ENCODE results near the gene AIMP1.

The AIMP1 gene

DNA sequence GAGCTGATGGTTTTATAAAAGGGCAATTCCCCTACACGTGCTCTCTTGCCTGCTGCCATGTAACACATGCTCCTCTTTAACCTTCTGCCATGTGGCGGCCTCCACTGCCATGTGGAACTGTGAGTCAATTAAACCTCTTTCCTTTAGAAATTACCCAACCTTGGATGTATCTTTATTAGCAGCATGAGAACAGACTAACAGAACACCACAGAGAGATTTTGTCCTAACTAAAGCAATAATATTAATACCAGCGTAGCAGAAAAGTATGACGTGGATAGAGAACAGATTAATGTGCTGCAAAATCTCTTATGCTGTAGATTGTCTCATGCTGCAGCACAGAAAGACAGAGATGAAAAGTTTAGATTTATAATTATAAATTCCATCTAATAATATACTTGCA lies 23.1 kb downstream of the AIMP1 start:
- POLR2A ChIA-PET = no interaction called here
- CTCF ChIA-PET = interaction anchor here (1.2 kb wide), 1 partner anchor 8 kb away, joined by 3 read pairs; no protein-coding TSS in a partner anchor
- DNase-seq (ENCODE audit: extremely low spot score) = no peak
- TF ChIP-seq, protein P1, sequence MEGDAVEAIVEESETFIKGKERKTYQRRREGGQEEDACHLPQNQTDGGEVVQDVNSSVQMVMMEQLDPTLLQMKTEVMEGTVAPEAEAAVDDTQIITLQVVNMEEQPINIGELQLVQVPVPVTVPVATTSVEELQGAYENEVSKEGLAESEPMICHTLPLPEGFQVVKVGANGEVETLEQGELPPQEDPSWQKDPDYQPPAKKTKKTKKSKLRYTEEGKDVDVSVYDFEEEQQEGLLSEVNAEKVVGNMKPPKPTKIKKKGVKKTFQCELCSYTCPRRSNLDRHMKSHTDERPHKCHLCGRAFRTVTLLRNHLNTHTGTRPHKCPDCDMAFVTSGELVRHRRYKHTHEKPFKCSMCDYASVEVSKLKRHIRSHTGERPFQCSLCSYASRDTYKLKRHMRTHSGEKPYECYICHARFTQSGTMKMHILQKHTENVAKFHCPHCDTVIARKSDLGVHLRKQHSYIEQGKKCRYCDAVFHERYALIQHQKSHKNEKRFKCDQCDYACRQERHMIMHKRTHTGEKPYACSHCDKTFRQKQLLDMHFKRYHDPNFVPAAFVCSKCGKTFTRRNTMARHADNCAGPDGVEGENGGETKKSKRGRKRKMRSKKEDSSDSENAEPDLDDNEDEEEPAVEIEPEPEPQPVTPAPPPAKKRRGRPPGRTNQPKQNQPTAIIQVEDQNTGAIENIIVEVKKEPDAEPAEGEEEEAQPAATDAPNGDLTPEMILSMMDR (IDR thresholded peaks at IDR 0.05; ENCODE audit: control extremely low read depth, extremely low read depth, low read depth, missing control alignments) = no peak

DNA sequence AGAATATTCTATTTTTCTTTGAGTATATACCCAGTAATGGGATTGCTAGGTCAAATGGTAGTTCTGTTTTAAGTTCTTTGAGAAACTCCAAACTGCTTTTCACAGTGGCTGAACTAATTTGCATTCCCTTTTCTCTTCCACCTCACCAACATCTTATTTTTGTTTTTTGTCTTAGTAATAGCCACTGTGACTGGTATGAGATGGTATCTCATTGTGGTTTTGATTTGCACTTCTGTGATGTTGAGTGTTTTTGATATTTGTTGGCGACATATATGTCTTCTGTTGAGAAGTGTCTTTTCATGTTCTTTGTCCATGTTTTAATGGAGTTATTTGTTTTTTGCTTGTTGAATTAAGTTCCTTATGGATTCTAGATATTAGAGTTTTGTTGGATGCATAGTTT lies 24.4 kb downstream of the AIMP1 start:
- no peak for DNase-seq (ENCODE audit: extremely low spot score)
- CTCF ChIA-PET = no interaction called here
- POLR2A ChIA-PET = no interaction called here
- TF ChIP-seq, protein P1 (IDR thresholded peaks at IDR 0.05; ENCODE audit: control extremely low read depth, extremely low read depth, low read depth, missing control alignments) = no peak

DNA sequence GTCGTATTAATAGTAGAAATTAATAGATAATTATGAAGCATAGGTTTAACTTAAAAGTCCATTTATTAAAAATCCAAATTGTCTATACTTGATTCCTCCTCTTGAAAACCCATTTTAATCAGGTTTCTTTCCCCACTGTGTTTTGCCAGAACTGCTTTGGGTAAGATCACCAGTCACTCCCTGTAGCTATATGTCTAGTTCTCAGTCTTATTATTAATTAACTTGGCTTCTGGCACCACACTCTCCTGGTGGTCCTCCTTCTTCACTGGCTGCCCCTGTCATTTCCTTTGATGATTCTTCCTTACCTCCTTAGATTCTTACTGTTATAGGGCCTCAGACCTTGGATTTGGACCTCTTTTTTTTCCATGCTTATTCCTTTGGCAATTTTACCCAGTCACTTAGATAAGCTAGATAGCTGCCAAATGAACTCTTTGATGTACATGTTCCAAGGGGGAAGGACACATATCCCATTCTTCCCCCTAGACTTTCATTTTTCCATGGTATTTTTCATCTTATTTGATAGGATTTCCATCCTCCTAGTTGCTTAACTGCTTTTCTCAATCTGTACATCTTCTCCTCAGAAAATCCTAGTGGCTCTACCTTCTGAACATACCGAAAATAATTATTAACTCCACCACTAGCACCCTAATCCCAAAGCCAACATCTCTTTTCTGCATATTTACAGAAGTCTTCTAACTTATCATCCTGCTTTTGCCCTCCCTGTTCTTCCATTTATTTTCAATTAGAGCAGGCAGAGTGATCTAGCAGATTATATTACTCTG lies 27.7 kb downstream of the AIMP1 start:
- POLR2A ChIA-PET = no interaction called here

DNA sequence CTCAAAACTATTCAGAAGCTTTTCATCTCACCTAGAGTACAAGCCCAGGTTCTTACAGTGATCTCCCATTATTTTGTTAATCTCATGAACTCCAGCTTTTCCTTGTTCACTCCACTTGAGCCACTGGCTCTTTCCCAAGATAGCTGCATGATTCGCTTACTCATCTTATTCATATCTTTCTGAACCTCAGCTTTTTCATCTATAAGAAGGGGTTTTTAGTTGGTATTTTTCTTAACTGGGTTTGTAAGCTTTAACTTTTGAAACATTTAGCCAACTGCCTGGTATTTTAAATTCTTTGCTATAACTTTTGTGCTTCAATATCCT lies 28.3 kb downstream of the AIMP1 start:
- ChIA-PET POLR2A (no interaction called here), CTCF (interaction anchor here (1.5 to 3.5 kb wide), 2 partner anchors 16 to 18 kb away, joined by 4 to 11 read pairs; no protein-coding TSS in a partner anchor)

More for the DNA sequence above, 27.7 kb downstream of the AIMP1 start:
- CTCF ChIA-PET = interaction anchor here (1.5 to 3.5 kb wide), 2 partner anchors 15 to 17 kb away, joined by 4 to 11 read pairs; no protein-coding TSS in a partner anchor
- DNase-seq (ENCODE audit: extremely low spot score) = no peak
- TF ChIP-seq, protein P1 (IDR thresholded peaks at IDR 0.05; ENCODE audit: control extremely low read depth, extremely low read depth, low read depth, missing control alignments) = no peak

DNA sequence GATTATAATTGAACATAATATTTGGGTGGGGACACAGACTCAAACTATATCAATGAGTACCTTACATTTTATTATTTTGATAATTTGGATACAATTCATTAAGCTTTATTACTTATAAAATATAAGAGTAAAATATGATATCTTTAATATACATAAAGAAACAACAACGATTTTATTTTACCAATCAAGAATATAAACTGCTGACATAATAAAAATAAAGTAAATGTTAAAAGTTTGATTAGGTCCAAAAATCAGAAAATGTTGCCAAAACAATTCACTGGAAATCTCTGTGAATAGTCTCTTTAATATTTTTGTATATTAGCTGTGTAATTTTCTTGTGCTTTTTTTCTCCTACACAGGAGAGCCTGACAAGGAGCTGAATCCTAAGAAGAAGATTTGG lies 30.8 kb downstream of the AIMP1 start:
- TF ChIP-seq, protein P1 (IDR thresholded peaks at IDR 0.05; ENCODE audit: control extremely low read depth, extremely low read depth, low read depth, missing control alignments) = no peak
- CTCF ChIA-PET = interaction anchor here (1.3 kb wide), 2 partner anchors 17 to 20 kb away, joined by 3 read pairs; no protein-coding TSS in a partner anchor
- POLR2A ChIA-PET = no interaction called here
- DNase-seq (ENCODE audit: extremely low spot score) = no peak

More for the DNA sequence above, 28.3 kb downstream of the AIMP1 start:
- TF ChIP-seq, protein P1 (IDR thresholded peaks at IDR 0.05; ENCODE audit: control extremely low read depth, extremely low read depth, low read depth, missing control alignments) = no peak
- no peak for DNase-seq (ENCODE audit: extremely low spot score)

DNA sequence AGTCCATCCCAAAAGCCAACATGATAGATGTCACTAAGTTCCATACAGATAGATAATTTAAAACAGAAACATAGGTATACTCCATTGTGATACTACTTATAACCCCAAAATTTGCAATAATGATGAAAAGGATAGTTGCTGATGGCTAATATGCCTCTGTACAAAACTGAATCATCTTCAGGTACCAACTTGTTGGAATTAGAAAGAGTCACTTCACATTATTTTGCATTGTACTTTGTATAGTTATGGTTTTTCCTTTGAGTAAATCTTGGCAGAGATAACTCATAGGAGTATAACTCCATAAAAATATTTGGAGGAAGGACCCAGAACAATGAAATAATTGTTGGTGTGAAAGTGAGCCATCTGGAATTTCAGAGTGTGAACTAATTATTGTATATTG lies 34.7 kb downstream of the AIMP1 start:
- ChIA-PET CTCF (no interaction called here), POLR2A (no interaction called here)
- TF ChIP-seq, protein P1 (IDR thresholded peaks at IDR 0.05; ENCODE audit: control extremely low read depth, extremely low read depth, low read depth, missing control alignments) = no peak
- no peak for DNase-seq (ENCODE audit: extremely low spot score)
